Renal cortex interstitium (tissue), 11 donors: Measurements from ENCODE around the gene IGSF21. TPM values are rescaled to one million over a fixed set of nuclear protein-coding genes. Genes with fewer than 3 reads are reported as not detected.
A peak's percentile ranks its signal among the peaks of the same experiment; 100 is the strongest.

Experiments
- DNase-seq, 11 donors: peaks; one replicate each; pipeline ENCODE4 v3.0.0-alpha.2; 2013; ENCODE audit warnings: low read depth in 9 of 11, low spot score in 4 of 11; ENCODE audit errors: extremely low read depth in 1 of 11
- polyA plus RNA-seq, 3 donors: library from polyadenylated mRNA; unstranded; fragments of 120-200 nt; gene quantifications; one replicate each; pipeline ENCODE4 v1.2.1, GENCODE V29; 2013; ENCODE audit not compliant: insufficient read length in 3 of 3

IGSF21 gene
- polyA plus RNA-seq, 3 donors, result 0.22 to 0.26 (median 0.26) TPM

DNA sequence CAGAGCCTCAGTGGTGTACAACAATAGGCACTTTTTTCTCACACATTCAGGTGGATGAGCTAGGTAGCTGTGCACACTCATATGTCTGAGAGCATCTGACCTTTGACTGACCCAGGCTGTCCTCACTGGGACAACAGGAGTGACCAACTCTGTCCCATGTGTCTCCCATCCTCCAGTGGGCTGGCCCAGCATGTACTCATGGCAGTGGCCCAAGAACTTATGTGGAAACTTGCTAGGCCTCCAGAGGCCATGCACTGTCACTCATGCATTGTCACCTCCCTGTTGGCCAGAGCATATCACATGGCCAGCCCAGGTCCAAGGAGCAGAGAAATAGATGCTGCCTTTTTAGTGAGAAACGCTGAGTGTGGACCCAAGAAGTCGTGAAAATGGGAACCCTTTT is 158.8 kb downstream of the IGSF21 start:
- DNase-seq, result no peak

DNA sequence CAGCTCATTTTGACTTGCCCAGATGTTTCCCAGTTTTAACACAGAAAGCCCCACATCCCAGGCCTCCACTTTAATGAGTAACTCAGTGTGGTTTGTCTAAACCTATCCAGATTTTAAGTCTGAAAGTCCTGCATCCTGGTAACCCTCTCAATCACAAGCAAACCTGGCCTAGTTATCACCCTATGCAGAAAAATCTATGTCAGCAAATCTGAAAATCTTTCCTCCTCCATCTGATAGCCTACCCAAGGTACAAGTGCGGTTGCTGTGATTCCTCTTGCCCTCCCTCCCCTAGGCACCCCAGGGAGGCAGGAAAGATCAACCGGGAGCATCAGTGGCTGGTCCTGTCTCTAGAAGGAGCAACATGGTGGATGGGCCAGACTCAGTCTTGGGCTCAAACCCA is 163.7 kb downstream of the IGSF21 start:
- no peak for DNase-seq

DNA sequence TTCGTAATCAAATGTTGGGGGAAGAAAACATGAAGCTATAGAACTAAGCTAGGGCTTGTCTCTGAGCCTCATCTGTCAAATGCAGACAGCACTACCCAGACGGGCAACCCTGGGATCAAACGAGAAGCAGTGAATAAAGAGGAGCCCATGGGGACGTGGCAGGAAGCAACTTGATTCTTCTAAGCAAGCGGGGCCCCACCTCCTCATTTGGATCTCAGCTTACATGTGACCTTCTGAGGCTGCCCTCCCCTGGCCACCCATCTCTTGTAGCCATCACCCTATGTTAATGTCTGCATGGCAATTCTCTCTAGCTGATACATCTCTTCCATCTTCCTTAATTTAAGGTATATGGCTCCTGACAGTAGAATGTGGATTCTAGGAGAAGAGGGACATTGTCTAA is 171.3 kb downstream of the IGSF21 start:
- DNase-seq, result no peak

DNA sequence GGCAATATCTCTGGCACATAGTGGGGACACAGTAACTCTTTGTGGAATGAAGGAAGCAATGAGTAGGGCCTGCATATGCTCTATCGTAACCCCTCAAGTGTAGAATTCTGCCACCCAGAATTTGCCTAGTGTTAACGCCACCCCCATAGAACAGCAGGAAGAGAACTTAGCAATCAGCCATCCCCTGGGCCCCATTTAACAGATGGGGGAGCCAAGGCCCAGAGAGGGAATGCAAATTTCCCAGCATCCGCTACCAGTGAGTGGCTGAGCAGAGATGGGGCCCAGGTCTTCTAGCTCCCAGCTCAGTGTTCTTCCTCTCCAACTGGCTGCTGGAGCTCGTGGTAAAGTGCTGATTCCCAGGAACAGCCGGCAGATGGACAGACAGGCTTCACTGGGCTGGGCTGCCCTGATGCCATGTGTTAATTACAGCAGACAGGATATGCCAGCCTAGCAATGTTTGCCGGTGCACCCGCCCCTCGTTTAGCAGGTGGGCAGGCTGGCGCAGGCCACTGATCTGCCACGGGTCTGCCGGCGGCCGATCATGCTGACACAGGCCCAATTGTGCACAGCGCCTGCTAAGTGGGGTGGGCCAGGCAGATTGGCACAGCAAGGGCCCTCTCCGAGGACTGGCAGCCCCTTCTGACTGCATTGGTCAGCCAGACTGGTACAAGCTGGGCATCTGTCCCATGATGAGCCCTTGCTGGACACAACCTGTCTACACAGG is 171.9 kb downstream of the IGSF21 start:
- DNase-seq, result no peak

DNA sequence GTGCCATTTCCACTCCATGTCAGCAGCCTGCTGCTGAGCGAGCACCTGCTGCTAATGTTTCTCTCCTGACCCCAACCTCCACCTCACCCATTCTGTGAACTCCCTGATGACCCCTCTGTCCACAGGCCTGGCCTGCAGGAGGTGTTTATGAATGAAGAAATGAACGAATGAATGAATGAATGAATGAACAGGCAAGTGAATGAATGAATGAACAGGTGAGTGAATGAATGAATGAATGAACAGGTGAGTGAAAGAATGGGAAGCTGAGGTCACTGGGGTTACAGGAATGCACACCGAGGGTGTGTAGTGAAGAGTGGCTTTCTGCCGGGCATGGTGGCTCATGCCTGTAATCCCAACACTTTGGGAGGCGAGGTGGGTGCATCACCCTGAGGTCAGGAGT is 173.4 kb downstream of the IGSF21 start:
- no peak for DNase-seq

DNA sequence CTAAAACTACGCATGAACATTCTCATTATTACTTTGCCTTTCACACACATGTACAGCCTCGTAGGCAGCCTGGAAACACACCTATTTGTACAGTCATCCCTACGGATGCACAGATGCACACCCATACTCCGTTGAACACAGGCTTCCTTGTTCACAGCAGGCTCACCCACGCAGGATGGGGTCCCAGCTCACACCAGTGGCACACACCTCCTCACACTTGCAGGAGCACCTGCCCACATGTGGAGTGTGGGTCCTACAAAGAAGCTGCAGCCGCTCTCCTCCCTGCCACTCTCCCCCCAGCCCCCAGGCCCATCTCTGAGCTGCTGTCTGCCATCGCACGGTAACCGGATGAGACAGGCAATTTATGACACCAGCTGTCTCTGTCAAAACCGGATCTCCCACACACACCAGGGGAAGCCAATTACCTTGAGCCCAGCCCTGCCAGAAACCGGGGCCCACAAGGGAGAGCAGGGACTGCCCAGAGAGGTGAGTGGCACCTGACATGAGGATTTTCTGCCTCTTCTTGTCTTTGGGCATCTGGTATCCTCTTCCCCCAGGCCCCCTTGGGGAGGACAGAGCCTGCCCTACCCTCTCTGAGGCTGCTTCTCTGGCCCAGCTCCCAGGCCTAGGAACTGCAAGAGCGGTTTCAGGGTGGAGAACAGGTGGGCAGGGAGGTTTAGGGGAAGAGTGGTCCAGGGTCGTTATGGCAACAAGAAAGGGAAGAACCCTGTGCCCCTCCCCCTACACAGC is 175.4 kb downstream of the IGSF21 start:
- DNase-seq, result peak in 1 of 11 donors; percentile 36

DNA sequence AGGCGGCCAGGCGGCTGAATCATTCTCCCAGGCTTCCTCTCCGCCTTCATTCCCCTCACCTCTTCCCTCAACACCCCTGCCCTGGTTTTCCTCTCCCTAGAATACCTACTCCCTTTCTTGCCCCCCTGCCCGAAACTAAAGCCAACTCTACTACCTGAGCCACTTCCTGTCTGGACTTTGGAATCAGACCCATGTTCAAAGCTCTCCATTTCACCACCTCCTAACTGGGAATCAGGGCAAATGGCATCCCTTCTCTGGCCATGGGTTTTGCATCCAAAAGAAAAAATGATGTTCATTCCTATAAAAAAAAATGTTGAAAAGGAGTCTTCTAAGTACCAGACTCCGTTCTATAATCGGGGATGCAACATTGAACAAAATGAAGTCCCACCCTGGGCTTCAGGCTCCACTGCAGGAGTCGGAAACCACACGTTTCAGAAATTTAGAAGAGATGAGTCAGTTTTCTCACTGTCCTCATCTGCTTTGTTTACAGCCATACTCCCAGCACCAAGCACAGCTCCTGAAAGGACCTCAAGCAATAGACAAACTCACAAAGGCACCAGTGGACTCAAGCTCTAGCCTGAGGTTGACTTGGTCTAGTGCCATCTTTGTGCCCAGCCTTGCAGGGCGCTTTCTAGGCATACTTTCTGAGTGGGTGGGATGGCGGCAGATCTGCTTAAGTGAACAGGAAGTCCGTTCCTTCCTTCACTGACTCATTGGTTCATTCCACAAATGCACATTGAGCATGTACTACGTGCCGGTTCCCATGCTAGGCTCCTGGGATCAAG is 176.2 kb downstream of the IGSF21 start:
- DNase-seq, result no peak

DNA sequence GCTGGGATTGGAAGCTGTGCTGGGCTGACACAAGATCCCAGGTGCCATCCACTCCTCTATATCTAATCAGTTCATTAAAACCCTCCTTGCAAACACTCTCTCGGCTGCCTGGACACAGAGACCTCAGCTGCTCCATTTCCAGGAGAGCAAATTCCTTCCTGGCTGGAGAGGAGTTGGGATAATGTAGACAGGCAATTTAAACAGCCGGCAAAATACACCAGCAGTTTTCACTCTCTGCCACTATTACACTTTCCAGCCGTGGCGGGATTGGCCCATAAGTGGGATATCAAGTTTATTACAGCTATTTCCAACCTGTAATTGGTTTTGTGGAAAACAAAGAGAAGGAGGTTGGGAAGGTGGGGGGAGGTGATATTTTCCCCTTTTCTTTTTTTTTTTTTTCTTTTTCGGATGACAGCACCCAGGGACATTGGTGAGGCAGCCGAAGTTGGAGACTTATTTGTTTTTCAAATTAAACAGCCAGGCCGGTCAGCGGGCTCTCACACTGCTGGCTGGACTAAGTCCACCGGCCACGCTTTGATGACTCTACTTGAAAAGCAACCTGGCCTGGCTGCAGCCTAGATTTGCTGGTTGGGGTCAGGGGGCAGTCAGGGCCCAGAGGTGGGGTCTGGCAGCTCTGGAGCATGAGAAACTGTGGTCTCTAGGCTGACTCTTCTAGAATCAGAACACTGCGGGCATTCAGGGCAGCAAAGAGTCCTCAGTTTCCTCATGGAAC is 177.4 kb downstream of the IGSF21 start:
- DNase-seq, result peak in 1 of 11 donors; percentile 28

DNA sequence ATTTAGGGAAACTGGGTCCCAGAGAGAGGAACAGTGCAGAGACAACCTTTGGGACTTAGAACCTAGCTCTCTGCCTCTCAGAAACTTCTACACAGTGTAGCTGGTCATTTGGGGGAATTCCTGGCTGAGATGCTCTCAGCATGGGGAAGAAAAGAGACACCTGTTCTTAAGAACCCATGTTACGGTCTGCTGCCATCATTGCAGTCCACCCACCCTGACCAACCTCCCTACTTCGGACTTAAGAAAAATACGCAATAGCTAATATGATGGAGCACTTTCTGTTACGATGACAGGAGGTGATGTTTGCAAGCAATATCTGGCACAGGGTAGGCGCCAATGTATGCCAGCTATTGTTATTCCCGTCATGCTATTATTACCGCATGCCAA is 177.9 kb downstream of the IGSF21 start:
- no peak for DNase-seq

DNA sequence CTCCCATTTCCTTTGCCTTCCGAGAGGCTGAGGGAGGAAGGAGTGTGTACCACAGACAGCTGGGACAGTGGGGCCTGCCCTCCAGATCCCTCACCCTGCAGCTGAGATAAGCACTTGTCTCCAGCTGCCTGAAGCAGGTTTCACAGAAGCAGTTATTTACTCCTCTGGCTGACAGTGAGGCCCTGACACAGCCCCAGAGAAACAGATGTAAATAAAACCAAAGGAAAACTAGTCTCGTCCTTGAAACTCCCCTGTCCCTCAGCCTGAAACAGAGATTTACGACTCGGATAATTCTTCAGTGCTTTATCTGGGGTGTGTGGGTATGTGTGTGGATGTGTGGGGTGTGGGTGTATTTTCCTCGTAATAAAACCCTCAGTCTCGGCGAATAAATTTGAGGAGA is 181.1 kb downstream of the IGSF21 start:
- DNase-seq, result peak in 6 of 11 donors; percentile 21 to 73 (median 52)

DNA sequence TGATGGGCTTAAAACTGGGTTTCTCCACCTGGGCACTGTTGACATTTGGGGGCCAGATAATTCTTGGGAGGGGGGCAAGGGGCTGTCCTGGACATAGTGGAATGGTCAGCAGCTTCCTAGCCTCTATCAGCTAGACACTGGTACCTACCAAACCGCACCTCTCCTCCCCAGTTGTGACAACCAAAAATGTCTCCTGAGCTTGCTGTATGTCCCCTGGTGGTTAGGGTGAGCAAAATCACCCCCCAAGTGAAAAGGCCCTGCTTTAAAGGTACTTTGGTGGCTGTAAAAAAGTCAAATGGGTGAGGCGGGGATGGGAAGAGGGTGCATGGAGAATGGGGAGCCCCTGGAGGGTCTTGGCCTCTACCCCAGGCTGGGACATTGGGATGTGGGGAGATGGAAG is 182.0 kb downstream of the IGSF21 start:
- no peak for DNase-seq

DNA sequence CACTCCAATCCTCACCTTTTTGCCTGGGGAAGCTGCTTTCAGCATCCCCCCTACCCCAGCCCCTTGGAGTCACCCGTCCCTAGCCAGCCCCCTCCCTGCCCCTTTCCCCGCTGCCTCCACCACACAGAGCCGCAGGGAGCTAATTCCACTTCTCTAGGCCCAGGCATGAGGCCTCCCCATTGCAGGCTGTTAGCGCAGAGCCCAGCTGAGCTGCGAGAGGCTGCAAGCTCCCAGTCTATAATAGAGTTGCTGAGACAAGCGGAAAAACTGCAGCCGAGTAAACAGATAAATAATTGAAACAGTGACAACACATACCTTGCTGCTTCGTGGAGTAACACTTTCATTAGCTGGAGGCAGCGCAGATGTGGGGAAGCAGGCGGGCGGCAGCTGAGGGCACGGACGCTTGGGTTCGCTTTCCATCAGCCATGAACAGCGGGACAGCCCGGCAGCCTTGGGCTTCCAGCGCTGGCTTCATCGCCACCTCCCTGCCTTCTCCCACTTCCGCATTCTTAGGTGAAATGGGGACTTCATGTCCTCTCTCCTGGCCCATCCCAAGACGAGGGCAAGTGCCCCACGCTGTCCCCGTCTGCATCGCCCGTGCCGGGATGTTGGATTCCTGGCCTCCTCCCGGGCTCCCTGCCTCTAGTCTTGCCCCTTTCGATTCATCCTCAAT is 183.3 kb downstream of the IGSF21 start:
- DNase-seq, result no peak

DNA sequence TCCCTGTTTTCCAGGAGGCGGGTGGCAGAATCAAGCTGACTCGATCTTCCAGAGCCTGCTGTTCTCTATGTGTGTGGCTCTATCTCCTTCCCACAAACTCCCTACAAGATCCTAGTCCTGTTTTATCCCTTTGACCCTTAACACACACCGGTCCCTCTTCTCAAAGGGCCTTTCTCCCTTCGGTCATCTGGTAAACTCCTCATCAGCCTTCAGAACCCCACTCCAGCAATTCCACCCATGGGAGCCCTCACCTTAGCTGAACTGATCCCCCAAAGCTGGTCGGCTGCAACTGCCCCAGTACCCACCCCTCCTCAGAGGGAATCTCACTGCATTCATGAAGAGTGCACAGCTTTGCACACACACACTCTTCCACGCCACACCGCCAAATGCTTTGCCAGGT is 184.9 kb downstream of the IGSF21 start:
- no peak for DNase-seq

DNA sequence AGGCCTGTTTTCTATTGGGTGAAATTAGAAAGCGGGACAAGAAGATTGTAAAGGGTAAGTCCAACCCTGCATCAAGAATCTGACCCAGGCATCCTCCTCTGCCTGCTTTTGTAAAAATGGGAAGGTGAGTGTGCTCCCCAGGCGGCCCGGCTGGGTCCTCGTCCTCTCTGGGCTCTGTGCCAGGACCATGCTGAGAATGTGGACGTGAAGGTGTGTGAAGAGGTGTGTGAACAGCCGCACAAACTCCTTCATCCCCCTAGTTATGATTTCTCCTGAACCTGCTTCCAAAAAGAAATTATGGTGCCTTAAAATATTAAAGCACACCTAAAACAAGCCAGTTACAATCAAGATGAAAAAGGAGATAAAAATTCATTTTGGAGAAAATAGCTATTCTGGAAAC is 185.7 kb downstream of the IGSF21 start:
- DNase-seq, result no peak

DNA sequence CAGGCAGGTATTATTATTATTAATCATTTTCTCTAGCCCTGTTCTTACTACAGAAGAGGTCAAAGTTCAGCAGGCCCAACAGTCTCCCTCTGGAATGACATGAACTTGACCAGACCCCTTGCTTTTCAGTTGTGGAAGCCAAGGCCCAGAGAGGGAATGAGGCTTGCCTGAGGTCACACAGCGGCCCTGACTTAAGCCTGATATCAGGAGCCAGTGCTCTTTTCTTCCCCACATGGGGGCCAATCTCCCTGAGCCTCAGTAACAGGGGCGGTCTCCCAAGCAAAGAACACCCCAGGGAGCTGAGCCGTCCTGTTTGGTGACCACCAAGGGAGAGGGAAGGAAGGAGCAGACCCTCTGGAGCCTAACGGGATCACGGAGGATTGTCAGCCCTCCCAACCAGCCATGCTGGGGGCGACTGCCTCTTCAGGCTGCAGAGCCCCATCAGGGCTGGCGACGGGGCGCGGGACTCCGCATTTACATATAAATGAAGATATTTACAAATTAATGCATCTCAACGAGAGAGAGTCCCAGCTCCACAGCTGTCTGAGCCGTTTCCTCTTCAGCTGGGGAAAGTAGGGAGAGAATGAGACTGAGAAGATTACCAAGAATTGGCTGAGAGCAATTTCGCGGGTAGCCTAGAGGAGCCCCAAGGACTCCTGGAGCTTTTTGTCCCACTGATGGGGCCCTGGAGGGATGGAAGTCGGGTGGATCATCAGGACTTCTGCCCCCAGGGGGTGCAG is 187.0 kb downstream of the IGSF21 start:
- no peak for DNase-seq

DNA sequence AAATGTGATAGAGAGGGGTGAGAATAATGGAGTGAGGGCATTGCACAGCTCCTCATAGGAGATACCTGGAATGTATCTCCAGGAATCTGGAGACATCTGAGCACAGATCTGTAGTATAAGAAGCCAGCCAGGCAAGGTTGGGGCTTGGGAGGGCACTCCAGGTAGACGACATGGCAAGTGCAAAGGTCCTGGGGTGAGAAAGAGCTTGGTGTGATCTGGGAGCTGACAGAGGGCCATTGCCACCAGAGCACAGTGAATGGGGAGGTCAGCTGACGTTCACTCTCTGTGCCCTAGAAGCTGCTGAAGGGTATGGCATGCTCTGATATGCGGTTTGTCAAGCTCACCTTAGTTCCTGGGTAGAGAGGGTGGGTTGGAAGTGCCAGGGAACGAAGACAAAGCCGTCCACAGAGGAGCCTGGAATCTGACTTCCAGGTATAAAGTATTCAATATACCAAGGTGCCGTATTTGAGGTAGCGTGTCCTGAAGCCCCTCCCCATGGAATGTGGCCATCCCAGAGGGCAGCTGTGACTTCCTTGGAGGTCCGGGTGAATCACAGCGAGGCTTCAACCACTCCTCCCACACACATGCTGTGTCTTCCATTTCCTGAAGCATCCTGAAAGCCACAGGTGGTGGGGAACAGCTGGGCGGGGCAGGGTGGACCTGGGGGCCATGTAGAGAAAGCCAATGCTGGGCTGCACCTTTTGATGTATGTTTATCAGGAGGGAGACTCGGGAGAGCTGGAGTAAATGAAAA is 190.5 kb downstream of the IGSF21 start:
- DNase-seq, result no peak
